GM19463 (cell line): Measurements from ENCODE around the gene NXPH4.

Experiments used
- ATAC-seq: cut with Tn5 transposase; IDR thresholded peaks from one replicate; pipeline ENCODE4 v1.9.1; 2021; ENCODE audit warnings: mild to moderate bottlenecking, moderate library complexity; ENCODE audit not compliant: unreplicated experiment

NXPH4 gene

DNA sequence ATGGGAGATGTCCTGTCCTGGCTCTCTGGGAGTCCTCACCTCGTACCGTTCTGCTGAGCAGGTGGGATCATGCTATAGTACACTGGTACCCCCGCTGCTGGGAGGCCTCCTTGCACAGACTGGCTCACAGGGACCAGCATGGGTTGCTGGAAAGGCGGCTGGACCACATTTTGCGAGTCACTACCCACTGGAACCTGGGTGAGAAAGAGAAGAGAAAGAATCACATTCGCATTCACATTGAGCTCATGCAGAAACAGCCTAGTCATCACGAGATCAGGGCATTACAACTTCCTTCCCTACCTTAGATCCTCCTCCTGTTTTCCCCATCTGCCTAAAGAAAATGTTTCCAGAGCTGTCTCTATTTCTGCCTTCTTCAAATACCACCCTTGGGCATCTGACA, 51.7 kb downstream of the NXPH4 start:
- no peak for ATAC-seq

DNA sequence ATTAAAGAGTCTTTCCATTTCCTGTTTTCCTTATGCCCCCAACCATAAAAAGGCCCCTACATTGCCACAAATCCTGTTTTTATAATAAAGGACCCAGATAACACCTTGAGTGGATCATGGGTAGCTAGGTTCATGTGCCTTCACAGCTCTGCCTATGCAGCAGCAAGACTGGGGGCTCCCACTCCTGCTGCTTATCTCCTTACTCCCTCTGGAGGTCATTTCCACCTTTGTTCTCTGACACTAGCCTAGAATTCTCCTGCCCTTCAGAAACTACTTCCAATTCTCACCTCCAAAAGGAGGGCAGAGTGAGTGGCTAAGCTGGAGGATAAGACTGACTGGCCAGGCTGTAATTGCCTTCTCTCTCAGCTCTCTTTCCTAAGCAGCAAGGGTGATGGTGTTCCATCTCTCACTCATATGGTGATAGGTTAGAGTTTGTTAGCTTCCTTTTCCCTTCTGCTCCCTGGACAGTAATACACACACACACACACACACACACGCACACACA, 54.4 kb downstream of the NXPH4 start:
- ATAC-seq = no peak

DNA sequence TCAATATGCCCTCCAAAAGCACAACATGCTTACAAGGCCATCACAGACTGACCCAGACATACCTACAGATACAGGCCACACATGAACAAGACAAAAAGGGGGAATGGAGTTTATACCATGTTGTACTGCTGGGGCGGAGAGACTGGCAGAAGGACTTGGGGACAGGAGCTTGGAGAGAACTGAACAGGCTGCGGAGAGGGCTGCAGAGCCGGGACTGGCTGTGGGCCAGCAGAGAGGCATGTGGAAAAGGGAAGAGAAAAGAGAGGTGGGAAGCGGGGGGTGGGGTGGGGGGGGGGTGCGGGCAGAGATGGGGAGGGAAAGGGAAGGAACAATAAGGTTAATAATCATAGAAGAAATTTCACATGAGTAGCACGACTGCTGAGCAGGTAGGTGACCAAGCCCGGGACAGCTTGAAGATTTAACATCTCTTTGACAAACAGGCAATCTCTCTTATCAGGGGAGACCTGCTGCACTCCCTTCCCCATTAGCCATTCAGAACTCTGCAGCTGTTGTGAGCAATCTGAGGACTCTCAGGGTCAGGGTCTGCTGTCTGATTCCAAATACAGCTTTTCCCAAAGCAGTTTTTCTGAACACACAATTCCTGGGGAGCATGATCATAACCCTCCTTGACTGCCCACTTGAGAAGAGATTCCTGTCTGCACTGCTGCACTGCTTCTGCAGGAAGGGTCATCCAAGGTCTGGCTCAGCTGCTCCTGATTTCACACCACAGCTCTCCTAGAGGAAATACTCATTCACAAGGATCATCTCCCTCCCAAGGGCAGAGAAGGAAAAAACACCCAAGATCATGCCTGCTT, 56.0 kb downstream of the NXPH4 start:
- ATAC-seq = no peak

DNA sequence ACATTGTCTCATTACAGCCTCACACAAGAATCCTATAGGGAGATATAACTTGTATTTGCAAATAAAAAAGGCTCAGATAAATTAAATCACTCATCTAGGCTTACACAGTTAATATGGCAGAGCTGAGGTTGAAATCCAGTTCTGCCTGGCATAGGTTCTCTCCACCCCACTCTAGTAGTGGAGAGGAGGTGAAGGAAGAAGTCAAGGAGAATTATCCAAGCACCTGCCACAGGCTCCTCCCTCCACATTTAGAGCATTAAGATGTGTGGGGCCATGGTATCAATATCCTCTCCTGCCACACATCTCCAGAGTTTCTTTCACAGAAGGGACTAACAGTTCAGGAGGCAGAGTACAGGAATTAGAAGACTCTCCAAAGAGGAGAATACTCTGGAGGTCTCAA, 56.9 kb downstream of the NXPH4 start:
- ATAC-seq = no peak
